Ovary (tissue), 9 donors: ENCODE data around the gene SAFB2. TPM values are rescaled to one million over a fixed set of nuclear protein-coding genes. Genes with fewer than 3 reads are reported as not detected.

ENCODE experiments used
- DNase-seq, 5 donors: peaks; one replicate each; pipeline ENCODE4 v3.0.0-alpha.2; 2019 to 2020
- H3K27ac ChIP-seq, 2 donors: fragments of 200-600 bp; one replicate each; pipeline versions ENCODE4 v1.5.1 to v1.8.0; 2019 to 2022
- H3K27me3 ChIP-seq: fragments of 200-600 bp; one replicate; pipeline ENCODE4 v1.8.0; 2022
- H3K36me3 ChIP-seq: fragments of 200-600 bp; sonication (generic); one replicate; pipeline ENCODE4 v1.5.1; 2019
- H3K4me1 ChIP-seq: one replicate; pipeline ENCODE4 v1.8.1; 2013; ENCODE audit warnings: mild to moderate bottlenecking, moderate library complexity; ENCODE audit not compliant: insufficient read depth
- H3K4me3 ChIP-seq: fragments of 200-600 bp; sonication (generic); one replicate; pipeline ENCODE4 v1.5.1; 2017
- H3K9me3 ChIP-seq, 2 donors: fragments of 200-600 bp in 1 of 2; sonication (generic) in 1 of 2; one replicate each; pipeline versions ENCODE4 v1.5.1 to v1.8.1; 2013 to 2019; ENCODE audit warnings: mild to moderate bottlenecking in 1 of 2, moderate library complexity in 1 of 2
- CTCF ChIP-seq, 3 donors: fragments of 450-650 bp in 2 of 3; fragments of 200-600 bp in 1 of 3; IDR thresholded peaks; one replicate each; pipeline versions ENCODE4 v1.5.1 to v1.8.0; 2016 to 2022; ENCODE audit warnings: antibody characterized with exemption in 3 of 3, mild to moderate bottlenecking in 1 of 3
- EP300 ChIP-seq: sonication (generic); formaldehyde crosslinking; IDR thresholded peaks from one replicate; pipeline ENCODE4 v1.6.1; 2017; ENCODE audit warnings: antibody characterized with exemption
- POLR2A ChIP-seq: fragments of 450-650 bp; IDR thresholded peaks from one replicate; pipeline ENCODE4 v1.6.1; 2017; ENCODE audit warnings: antibody characterized with exemption, mild to moderate bottlenecking, moderate library complexity
- WGBS, 3 donors: extraction: QIAGEN DNeasy Blood & Tissue Kit in 1 of 3; methylation state at CpG; one replicate each; pipeline versions ENCODE4 v1.1.5 to v1.1.7; 2013 to 2017; 5-methylcytosine and 5-hydroxymethylcytosine counted together
- intact Hi-C, 4 donors: fragments of 100-400 bp; cut with DNase I; formaldehyde crosslinking; loops; one replicate each; pipeline versions ENCODE4 v1.11.0 to v1.15.1; 2022 to 2023
- polyA plus RNA-seq, 2 donors: library from polyadenylated mRNA; stranded (reverse); fragments of 200-250 nt in 1 of 2; fragments of 350-450 nt in 1 of 2; fragmentation: Illumina TruSeq in 1 of 2; extraction: RNeasy Lipid Tissue Mini Kit (QIAGEN cat#74804) in 1 of 2; gene quantifications; one replicate each; pipeline ENCODE4 v1.2.3, GENCODE V29; 2013 to 2014
- total RNA-seq, 7 donors: library from RNA; depleted of rRNA in 2 of 7; stranded (reverse); fragments of >200 nt in 2 of 7; fragmentation: NEBNext Ultra II Directional in 3 of 7; extraction: Animal tissue kit (Norgen Biotek cat#: 25700) in 3 of 7; gene quantifications; one replicate each; pipeline versions ENCODE4 v1.1.0 to v1.2.4, GENCODE V29; 2016 to 2023
- donor health status: DM: no; HTN: no; CAD: no; lungs with moderate emphysema.
- donor health status: DM: no; HTN: no; CAD: no.
- donor health status: Bipolar disorder and iron deficiency.
- donor health status: DM: yes; HTN: yes; CAD: no.
- donor health status: DM: no; HTN: no; CAD: no.
- donor health status: DM: yes; HTN: yes; CAD: no.

SAFB2 gene
- total and polyA plus RNA-seq, 9 donors: 51.3 to 173 (median 107) TPM

DNA sequence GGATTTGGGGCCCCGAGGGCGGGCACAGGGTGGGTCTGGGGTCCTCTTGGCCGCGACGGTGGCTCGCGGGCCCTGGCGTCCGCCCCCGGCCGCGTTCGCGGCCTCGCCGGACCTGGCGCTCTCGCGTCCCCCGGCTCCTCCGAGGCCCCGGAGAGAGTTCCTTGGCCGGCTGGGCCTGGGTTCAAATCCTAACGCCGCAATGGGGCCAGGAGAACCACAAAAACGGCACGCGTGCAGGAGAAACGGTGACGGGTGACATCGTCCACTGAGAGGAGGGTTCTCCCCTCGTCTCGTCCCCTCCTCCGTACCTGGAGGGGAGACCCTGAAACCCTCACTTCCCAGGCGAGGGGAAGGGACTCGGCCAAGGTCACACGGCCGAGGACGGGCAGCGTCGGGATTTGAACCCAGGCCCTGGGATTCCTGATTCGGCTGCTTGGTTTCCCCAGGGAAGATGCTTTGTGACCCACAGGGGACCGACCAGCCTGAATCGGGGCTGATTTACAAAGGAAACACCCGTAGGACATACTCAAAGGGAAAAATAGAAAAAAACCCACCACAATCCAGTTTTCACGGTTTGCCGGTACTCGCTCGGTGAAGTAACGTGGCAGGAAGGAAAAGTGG, 931 bp upstream of the SAFB2 start:
- Histone ChIP-seq H3K9me3 (no peaks in the 10 kb centered on the region), H3K27me3 (no peaks in the 10 kb centered on the region), H3K27ac (peak overlapping the region; percentile 86 to 91), H3K4me1 (peaks cover 19% of the 10 kb centered on the region), H3K36me3 (no peaks in the 10 kb centered on the region), H3K4me3 (peak overlapping the region; percentile 99)
- WGBS, 3 donors: 0 to 1% (median 1%) methylated on average over 45 to 50 of the region's 50 CpGs
- DNase-seq: peak in 1 of 5 donors; percentile 55
- TF ChIP-seq POLR2A (no peak), CTCF (IDR thresholded peaks at IDR 0.05) (no peak), EP300 (no peak)
- intact Hi-C loops: loop anchor here in 1 of 4 donors (10.0 kb wide), 1 partner anchor 61 kb away; the partner anchor contains the start of genes HSD11B1L and MICOS13

- H3K36me3 ChIP-seq: no peaks in the 10 kb centered on the region
- peak overlapping the region; percentile 99 for H3K4me3 ChIP-seq
- TF ChIP-seq POLR2A (no peak), EP300 (no peak), CTCF (IDR thresholded peaks at IDR 0.05) (no peak)
- intact Hi-C loops: loop anchor here in 1 of 4 donors (10.0 kb wide), 1 partner anchor 63 kb away; the partner anchor contains the start of genes HSD11B1L and MICOS13
- H3K27ac ChIP-seq: peak overlapping the region; percentile 87 to 94
- DNase-seq: peak in 4 of 5 donors; percentile 44 to 71 (median 53)
- H3K4me1 ChIP-seq: peaks cover 18% of the 10 kb centered on the region
- 0 to 1% (median 1%) methylated on average over 35 of the region's 35 CpGs for WGBS, 3 donors
- H3K27me3 ChIP-seq: no peaks in the 10 kb centered on the region
- no peaks in the 10 kb centered on the region for H3K9me3 ChIP-seq
Observed at GRCh38 chr19:5621945-5622464, 571 bp downstream of the SAFB2 start.

DNA sequence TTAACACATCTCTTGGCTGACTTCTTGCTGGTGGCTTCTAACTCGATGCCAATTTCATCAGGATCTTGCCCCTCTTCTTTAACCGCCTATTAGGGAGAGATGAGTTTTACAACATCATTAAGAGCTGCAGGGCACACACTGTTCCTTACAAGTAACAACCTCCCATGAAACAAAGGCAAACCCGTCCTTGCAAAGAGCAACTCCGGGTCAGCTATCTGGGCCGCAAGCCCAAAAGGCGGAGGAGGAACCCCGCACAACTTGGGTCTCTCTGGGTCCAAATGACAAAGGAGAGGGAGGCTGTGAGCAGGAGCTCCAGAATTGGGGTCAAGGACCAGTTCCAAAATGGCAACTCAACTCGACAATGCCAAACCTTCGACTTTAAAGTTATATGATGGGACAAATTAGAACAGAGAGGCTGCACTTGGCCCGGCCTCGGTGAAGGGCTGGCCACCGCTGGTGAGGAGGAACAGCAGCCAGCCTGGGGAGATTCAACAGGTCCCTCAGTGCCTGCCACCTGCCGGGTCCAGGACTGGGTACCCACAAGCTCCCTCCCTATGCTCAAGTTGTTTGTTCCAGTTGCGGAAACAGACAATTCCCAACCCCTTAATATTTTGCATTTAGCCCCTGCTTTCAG, 1.1 kb downstream of the SAFB2 start:
- Histone ChIP-seq H3K4me1 (peaks cover 18% of the 10 kb centered on the region), H3K27me3 (no peaks in the 10 kb centered on the region), H3K9me3 (no peaks in the 10 kb centered on the region), H3K36me3 (no peaks in the 10 kb centered on the region), H3K27ac (peak overlapping the region; percentile 16 to 87), H3K4me3 (peak overlapping the region; percentile 99)
- intact Hi-C loops: loop anchor here in 1 of 4 donors (10.0 kb wide), 1 partner anchor 63 kb away; the partner anchor contains the start of genes HSD11B1L and MICOS13
- WGBS, 3 donors: 1 to 4% (median 3%) methylated on average over 14 of the region's 14 CpGs
- DNase-seq: peak; percentile 75 to 93 (median 83)
- TF ChIP-seq EP300: no peak
- no peak for TF ChIP-seq CTCF (IDR thresholded peaks at IDR 0.05)
- TF ChIP-seq POLR2A: no peak

DNA sequence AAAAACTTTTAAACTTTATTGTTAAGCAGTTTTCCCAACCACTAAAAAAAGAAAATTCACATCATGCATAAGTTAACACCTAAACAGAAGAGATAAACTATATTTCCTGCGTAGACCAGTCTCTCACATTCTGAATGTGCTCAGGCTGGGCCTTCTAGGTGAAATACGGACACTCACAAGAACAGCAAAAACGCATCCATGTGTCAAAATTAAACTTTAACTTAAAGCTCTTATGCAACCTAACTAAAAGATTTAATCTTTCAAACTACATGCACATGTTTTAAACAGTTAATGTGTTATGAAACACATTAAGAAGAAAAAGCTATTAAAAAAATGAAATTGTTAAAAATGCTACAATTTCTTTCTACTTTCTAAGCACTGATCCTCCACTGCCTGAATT, 2.6 kb downstream of the SAFB2 start:
- H3K9me3 ChIP-seq: no peaks in the 10 kb centered on the region
- no peaks in the 10 kb centered on the region for H3K36me3 ChIP-seq
- 78 to 79% (median 79%) methylated on average over 3 of the region's 3 CpGs for WGBS, 3 donors
- no peak for TF ChIP-seq POLR2A
- no peak for TF ChIP-seq CTCF (IDR thresholded peaks at IDR 0.05)
- no peak for TF ChIP-seq EP300
- intact Hi-C loops: loop anchor here in 1 of 4 donors (10.0 kb wide), 1 partner anchor 65 kb away; the partner anchor contains the start of genes HSD11B1L and MICOS13
- no peak for DNase-seq
- no peaks in the 10 kb centered on the region for H3K27me3 ChIP-seq
- H3K4me3 ChIP-seq: no peak overlapping the region
- no peak overlapping the region for H3K27ac ChIP-seq
- peaks cover 11% of the 10 kb centered on the region for H3K4me1 ChIP-seq
